Stimulated activated CD4-positive, alpha-beta T cell treated with anti-CD3 and anti-CD28 coated beads, TNF-alpha, amount 100 ng/mL, for 4 hours (primary cell): Measurements from ENCODE around the gene PDZD7.

Experiments
- DNase-seq, 3 experiments: peaks; one replicate each; pipeline ENCODE4 v3.0.0-alpha.2; 2020; ENCODE audit warnings: low read depth in 3 of 3

Gene PDZD7

GRCh38 chr10:101002456-101002855 is 28.5 kb downstream of the PDZD7 start:
- DNase-seq = no peak

DNA sequence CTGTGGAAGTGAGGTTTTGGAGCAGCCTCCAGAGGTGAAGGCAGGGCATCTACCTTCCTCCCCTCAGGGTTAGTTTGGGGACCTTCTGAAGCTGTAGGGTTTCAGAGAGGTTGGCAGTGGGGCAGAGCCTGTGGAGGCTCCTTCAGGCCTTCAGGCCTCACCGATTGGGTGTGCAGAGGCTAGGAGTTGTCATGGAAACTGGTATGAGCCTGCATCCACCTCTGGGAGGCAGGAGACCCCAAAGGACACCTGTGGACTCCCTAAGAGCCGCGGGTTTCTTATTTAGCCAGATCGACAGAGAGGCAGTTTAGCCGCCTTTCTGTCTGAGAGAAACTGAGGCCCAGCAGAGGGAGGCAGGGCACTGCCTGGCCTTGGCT is 29.3 kb downstream of the PDZD7 start:
- no peak for DNase-seq

DNA sequence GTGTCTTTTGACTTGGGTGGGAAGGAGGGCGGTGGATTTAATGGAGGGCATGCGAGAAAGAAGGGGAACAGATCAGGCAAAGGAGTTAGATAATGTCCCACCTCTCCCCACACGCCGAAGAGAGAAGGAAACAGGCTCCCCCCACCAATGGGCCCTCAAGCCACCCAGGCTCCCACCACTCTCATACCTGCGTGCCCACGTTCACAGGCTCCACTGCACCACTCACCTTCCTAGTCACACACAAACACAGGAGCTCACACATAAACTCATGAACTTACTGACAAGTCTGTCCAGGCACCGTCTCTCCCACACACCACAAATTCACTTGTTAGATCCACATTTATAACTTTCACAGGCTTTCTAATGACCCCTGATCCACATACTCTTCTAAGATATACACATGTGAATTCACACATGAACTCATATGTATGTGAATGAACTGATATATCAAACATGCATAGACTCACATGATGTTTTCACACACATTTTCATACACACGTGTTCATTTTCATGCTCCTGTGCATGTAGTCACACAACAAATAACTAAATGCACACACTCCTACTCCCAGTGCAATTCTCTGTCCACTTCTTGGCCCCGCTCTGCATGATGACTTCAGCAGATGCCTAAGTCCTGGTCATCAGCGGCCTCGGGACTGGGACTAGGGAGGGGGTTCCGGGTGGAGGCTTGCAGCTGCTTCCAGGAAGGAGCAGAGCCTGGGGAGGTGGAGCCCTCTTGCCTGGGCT is 29.8 kb downstream of the PDZD7 start:
- DNase-seq = no peak

- no peak for DNase-seq
Observed at GRCh38 chr10:101000127-101000914, 30.6 kb downstream of the PDZD7 start.

DNA sequence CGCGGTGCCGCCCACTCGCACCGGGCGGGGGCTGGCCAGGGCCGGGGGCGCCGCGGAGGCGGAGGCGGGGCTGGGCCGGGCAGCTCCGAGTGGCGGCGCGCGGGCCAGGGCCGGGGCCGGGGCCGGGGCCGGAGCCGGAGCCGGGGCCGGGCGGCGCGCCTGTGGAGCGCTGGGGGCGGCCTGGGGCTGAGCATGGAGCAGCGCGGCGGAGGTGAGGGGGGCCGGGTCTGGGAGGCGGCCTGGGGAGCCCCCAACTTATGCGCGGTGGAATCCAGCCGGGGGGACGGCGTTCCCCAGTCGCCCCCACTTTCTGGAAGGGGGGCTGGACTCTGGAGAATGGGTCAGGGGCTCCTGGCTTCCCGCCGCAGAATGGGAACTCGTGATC is 31.2 kb downstream of the PDZD7 start, which contains the start of gene LZTS2:
Gene LZTS2 (plus strand): TSS at position 67 of the 385 bp plus-strand sequence. CDS start 2,731 bp downstream, outside the sequence.
- DNase-seq = no peak

- DNase-seq = peak; percentile 64 to 74 (median 66)
Observed at GRCh38 chr10:100998991-100999741, 31.8 kb downstream of the PDZD7 start.

GRCh38 chr10:100998183-100998990 is 32.5 kb downstream of the PDZD7 start:
- DNase-seq = peak; percentile 38 to 49 (median 48)

GRCh38 chr10:100997360-100998182 is 33.4 kb downstream of the PDZD7 start:
- DNase-seq = peak; percentile 45 to 58 (median 50)

DNA sequence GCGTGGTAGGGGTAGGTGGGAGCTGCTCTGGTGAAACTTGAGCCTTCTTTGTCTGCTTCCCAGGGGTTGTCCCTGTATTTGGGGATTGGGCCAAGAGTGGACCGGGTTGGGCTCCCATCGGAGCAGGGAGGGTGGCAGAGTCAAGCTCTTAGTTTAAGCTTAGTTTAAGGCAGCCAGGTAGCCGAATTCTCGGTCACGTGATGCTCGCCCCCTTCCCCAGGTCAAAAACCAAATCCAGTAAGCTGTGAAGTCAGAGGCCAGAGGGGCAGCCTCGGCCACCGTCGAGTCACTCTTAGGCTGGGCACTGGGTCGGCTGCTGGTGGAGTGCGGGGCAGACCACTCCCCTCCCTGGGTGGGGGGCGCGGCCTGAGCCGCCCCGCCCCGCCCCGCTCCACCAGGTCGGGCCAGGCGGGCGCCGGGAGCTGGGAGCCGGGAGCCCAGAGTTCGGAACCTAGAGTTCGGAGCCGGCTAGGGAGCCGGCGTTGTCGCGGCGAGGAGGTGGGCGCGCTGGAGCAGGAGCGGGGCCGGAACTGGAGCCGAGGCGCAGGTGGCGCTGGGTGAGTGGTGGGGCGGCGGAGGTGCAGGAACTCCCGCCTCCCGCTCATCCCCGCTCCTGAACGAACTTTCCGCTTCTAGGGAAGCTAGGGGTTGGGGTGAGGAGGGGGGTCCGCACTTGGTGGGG is 34.1 kb downstream of the PDZD7 start:
- peak in 2 of 3 experiments; percentile 24 to 26 for DNase-seq

DNA sequence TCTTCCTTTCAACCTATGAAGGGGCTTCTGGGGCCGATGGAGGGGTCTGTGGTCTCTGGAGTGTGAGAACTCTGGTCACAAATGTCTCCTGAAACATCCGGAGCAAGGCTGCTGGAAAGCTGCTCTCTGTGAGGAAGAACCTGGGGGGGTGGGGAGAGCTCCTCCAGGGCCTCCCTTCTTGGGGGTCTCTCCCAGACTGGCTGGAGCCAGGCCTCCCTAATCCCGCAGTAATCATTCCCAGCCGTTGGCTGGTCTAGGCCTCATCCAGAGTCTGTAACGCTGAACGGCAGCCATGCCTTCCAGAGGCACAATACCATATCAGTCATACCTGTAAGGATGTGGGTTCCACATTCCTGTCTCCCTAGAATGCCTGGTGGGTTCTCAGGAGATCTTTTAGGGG is 35.7 kb downstream of the PDZD7 start:
- DNase-seq = no peak

GRCh38 chr10:100993986-100994708 is 36.8 kb downstream of the PDZD7 start:
- DNase-seq = no peak

- DNase-seq = no peak
Observed at GRCh38 chr10:100989088-100989487, 41.8 kb downstream of the PDZD7 start.

DNA sequence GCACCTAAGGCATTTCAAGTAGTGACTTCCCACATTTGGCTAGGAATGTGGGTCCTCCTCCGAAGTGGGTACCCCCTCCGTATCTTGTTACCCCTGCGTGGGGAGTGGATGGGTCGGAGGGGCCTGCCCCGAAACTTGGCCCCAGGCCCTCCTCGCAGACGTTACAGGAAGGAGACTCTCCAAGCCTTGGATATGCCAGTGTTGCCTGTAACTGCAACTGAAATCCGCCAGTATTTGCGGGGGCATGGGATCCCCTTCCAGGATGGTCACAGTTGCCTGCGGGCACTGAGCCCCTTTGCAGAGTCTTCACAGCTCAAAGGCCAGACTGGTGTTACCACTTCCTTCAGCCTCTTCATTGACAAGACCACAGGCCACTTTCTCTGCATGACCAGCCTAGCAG is 42.8 kb downstream of the PDZD7 start:
- DNase-seq = no peak

DNA sequence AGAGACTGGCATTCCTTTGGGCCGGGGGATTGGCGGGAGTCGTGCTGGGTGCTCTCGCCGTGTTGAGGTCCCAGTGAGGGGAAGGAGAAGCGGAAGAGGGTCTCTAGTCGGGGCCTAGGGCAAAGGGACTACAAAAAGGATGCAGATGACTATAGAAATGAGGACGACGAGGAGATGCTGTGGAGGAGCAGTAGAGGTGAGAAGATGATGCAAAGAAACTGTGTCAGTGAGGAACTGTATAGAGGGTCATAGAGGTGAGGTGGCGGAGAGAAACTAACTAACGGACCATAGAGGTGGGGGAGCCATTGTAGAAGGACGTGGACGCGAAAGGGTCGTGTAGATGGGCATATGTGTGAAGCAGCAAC is 43.3 kb downstream of the PDZD7 start:
- DNase-seq = no peak

DNA sequence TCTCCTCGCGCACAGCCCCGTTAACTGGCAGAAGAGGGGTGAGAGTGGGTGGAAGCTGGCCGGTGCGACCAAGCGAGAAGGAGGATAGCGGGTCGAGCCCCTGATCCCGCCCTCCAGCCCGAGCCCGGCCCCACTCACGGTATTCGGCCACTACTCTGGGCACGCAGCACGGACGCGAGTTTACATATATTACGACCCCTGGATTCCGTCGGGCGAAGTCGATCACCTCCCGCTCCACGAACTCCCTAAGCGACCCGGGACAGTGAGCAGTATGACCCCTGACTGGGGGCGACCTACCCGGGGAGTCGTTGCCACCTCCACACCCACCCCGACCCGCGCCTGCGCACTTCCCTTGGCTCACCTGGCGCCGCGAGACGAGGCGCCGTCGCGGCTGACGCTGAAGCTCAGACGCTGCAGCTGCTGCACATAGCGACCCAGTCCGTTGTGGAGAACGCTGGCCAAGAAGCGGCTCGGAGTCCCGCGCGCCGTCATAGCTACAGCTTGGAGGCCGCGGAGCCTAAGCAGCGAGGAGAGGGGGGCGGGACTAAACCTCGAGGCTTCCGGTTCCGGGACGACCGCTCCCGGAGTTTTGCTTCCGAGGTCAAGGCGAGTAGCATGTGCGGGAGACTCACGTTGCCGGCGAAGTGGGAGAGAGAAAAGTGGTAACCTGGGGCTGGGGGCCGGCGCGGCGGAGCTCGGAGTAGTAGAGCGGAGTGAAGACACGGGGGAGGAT is 43.8 kb downstream of the PDZD7 start, which contains the start of the genes MRPL43 and TWNK:
Gene MRPL43 (minus strand): TSS at position 546 of the 733 bp plus-strand sequence. CDS start 54 bp downstream, at position 492.
Gene TWNK (plus strand): TSS at position 592 of the 733 bp plus-strand sequence. CDS start 668 bp downstream, outside the sequence.
- DNase-seq = peak; percentile 73 to 76 (median 74)

GRCh38 chr10:100986623-100986951 is 44.3 kb downstream of the PDZD7 start:
- no peak for DNase-seq

- no peak for DNase-seq
Observed at GRCh38 chr10:100985336-100985735, 45.6 kb downstream of the PDZD7 start.

DNA sequence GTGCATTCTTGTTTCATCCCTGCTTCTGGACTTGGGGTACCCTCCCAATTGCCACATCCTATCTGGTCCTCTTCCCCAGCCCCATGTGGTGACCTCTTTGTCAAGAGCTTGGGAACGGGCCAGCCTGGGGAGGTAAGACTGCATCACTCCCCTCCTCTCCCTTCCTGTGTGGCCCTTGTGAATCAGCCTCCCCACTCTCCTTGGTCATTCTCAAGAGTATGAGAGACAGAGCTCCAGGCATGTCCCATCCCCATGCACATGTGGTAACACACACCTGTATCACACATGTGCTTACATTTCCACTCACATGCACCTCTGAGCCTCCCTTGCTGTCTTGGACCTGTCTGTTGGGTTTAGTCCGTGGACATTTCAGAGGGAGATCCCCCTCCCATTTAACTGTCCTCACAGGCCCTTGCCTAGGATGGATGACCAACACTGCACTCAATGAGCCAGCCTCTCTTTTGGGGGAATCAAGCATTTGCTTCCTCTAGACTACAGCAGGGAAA is 46.2 kb downstream of the PDZD7 start:
- DNase-seq = no peak
